Non-pigmented ciliary epithelial cell (primary cell): ENCODE measurements around the gene SPCS1.
"Not testable (repeated sequence)": the region's sequence is repeated elsewhere in the genome, so short reads cannot be mapped to it uniquely, and the experiment has no call there.

Experiments used
- DNase-seq: peaks from one replicate; pipeline ENCODE4 v3.0.0-alpha.2; 2010; ENCODE audit warnings: low read depth

SPCS1 gene

DNA sequence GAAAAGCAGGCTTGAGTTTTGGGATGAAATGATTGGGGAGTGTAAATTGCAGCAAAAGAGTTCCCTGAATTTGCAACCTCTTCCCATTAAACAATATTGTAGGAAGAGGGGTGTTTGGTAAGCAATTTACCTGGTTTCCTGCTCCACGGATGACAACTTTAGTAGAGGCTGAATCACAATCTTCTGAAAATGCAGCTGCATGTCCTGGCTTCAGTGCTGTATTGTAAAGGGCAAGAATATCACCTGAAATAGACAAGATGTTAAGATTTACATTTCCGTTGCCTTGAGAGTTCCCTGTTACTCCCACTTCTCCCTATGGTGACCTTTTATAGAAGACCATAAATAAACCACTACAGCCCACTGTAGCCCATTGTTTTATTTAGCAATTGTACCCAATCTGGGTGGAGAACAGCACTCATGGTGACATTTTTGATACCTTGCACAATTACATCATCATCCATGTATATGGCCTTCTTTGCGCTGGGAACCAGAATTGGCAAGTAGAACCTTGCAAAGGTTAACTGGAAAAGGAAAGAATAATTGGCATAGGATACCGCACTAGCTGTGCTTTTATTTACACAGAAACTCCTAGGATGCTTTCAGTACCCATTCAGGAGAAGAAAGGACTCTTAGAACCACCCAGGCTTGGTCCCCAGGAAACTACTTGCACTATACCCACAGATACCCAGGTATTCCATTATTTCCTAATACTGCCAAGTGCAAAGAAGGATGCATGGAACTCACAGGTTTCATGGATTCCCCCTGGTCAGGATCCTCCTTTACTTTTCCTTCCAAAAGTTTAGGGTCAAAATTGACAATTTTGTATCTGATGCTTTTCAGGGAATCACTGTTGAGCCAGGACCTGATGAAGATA lies 9.9 kb upstream of the SPCS1 start:
- no peak for DNase-seq

DNA sequence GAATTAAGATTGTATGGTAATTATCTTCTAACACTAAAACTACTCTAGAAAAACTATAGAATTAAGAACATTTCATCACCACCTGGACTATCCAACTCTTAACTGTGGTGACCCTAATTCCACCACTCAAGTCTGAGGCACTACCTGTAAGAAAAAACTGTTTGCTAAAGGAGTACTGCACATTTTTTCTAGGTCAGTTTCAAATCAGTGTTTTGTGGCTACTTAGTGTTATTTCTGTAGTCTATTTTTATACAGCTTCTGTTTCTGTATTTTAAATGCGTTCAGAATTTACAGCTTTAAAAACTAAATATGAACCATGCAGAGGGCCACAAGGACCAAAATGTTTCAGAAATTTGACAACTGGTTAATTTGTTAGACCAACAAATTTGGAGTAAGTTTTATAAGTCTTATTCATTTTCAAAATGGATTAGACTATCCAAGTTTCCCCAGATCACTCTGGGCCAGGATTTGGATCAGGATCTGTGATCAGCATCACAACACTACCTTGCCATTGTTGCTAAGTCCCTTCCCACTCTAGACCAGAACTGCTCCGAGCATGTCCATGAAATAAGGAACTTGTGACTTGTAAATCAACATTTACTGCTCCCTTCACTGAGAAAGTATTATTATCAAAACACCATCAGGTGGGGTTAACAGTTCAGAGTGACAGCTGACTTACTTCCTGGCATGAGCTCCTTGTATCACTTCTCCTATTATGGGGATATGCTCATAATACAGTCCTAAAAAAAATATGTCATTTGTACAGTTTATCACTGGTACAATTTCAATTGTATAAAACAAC lies 8.9 kb upstream of the SPCS1 start:
- no peak for DNase-seq

DNA sequence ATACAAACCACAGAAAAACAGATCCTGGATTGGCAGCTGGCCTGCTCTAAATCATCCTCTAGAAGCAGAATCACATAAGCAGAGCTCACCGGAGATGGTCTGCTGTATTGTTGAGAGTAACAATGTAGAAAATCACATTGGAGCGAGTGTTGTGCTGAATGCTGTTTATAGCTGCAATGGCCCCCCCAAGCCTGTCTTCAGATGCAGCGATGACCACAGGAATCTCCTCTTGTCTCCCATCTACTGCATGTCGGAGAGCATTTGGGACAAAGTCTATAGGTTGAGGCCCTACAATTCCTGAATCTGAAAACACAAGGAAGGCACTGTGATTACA lies 8.3 kb upstream of the SPCS1 start:
- DNase-seq = no peak

DNA sequence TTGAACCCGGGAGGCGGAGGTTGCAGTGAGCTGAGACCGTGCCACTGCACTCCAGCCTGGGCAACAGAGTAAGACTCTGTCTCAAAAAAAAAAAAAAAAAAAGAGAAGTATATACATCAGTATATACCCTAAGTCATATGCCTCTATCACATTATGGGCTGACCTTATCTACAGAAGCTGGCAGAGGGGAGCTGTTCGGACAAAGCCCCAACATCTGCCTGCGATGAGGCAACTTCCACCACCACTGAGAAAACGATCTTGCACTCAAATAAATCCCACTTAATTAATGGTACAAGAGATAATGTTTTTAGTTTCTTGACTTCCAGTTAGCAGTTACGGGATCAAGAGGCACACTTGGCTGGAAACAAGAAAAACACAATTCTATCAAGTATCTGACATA lies 2.6 kb upstream of the SPCS1 start:
- DNase-seq = no peak

DNA sequence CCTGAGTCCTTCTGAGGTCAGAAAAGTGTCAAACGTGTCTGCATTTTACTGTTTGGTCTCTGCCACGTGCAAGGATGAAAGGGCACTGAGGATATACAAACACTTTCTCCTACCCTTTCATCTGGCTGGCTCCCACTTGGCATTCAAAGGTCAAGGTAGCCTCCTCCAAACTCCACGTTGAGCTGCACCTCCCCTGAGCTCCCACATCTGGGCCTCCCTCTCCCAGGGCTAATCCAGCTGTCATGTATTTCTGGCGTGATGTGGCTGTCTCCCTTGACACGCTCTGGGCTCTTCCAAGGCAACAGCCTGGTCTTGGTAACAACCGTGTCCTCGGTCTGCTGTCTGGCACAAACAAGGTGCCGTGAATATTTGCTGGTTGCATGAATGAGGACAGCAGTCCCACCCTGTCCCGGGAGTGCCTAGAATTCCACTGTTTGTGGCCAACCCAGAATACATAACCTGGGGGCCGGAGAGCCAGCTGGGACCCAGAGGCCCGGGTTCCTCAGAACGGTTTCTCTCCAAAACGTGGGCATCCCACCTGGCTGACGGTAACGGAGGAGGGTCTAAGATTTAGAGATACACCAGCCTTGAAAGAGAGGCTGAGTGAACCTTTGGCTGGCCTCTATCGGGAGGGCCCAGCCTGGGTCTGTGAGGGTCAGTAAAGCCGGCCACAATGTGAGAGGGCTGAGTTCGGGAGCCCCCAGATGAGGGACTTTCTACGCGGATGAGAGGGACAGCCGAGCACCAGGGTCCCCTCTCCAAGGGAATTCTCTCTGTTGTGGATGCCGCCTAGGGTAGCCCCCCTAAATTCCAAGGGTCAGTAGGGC lies 1.1 kb upstream of the SPCS1 start:
- DNase-seq = no peak

DNA sequence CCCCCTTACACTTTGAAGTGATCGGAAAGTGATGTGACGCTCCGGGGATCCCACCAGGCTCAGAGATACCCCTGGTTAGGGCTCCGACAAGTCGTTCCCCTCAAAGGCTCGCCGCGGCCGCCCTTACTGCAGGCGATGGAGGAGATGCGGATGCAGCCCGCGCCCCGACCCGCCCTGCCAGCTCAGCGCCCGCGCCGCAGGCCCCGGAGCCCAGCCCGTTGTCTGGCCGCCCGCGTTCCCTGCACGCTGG lies 543 bp upstream of the SPCS1 start:
- no peak for DNase-seq

DNA sequence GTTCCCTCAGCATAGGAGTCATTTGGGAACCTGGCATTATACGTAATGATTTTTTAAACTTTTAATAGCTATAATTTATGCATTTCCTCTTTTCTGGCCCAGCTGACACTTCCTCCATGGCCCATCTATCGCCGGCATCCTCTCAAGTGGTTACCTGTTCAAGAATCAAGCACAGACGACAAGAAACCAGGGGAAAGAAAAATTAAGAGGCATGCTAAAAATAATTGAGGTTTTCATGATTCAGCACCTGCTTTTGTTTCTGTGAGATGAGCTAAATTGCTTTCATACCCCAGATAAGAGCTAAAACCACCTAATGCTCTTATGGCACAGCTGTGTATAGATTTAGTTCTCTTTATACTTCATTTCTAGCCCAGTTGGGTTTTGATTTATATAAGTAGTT lies 1.7 kb downstream of the SPCS1 start:
- DNase-seq = no peak

DNA sequence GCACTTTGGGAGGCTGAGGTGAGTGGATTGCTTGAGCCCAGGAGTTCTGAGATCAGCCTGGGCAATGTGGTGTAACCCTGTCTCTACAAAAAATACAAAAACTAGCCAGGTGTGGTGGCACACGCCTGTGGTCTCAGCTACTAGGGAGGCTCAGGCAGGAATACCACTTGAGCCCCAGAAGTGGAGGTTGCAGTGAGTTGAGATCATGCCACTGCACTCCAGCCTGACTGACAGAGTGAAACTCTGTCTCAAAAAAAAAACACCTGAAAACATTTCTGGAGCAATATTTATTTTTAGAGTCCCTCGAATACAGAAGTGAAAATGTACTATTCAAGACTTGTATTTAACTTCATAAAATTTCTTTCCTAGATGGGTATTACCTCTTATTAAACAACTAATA lies 4.6 kb downstream of the SPCS1 start:
- DNase-seq = no peak

DNA sequence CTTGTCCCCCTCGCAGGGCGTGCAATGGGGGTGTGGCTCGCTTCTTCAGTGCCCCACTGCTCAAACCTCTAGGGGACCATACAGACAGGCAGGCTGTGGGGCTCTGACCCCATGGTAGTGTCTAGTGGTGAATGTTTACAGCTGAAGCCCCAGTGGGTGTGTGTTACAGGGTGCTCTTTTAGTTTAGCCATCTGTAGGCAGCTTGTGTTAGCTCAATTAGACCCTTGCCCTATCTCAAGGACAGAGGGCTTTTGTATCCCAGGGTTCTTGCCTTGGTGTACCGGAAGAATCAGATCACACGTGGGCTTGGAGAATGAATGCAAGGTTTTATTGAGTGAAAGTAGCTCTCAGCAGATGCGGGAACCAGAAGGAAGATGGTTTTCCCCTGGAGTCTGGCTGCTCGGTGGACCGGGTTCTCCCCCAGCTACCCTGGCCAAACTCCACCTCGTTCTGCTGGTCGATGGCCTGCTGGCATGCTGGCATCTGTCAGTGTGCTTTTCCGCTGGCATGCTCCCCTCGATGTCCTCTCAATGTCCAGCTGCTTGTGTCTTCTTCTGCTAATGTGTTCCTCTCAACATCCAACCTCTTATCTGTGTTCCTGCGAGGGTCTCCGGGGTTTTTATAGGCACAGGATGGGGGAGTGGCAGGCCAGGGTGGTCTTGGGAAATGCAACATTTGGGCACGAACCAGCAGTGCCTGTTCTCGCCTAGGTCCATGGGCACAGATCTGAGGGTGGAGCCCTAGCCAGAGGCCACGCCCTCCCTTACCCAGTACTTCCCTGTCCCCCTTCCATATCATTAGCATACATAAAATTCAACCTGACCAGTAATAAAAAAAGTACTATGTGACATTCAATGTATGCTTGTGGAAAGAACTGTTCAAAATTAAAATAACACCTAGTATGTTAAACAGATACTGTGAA lies 6.6 kb downstream of the SPCS1 start:
- DNase-seq = no peak

DNA sequence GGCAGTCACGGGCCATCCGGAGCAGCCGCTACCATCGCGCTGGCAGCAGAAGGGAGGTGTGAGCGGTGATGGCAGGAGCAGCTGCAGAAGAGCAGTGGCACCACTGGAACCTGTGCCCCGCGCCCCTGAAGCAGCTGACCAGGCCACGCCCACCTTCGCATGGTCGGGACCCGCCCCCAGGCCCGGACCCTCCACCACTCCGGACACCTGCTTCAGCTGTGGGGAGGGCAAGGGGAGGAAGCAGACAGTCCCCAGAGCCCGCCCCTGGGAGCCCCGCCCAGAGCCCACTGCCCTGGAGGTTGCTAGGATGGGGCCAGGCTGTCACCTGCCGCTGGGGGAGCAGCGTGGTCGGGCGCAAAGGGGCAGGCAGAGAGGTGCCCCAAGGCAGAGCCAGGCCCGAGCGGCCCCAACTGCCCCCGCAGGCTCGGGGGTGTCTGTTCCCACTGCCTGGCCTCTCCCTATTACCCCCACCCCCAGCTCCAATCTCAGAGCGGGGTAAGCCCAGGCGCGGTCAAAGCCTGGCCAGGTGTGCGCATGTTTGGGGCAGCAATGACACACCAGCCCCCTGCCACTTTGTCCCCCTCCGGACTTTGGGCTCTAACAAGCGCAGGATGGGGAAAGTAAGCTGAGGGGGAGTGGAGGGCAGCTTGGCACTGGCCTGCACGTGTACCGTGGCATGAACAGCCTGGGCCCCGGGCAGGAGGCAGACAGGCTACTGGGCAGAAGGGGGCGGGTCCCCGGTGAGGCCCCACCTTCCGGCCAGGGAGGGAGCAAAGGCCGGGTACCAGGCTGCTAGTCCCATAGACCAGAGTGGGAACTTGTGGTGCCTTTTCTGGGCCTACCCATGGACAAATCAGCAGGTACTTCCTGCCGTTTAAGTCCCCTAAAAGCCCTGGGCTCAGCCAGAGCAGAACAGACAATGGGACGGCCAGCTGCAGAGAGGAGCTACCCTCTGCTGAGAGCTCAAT lies 8.7 kb downstream of the SPCS1 start:
- DNase-seq = no peak

DNA sequence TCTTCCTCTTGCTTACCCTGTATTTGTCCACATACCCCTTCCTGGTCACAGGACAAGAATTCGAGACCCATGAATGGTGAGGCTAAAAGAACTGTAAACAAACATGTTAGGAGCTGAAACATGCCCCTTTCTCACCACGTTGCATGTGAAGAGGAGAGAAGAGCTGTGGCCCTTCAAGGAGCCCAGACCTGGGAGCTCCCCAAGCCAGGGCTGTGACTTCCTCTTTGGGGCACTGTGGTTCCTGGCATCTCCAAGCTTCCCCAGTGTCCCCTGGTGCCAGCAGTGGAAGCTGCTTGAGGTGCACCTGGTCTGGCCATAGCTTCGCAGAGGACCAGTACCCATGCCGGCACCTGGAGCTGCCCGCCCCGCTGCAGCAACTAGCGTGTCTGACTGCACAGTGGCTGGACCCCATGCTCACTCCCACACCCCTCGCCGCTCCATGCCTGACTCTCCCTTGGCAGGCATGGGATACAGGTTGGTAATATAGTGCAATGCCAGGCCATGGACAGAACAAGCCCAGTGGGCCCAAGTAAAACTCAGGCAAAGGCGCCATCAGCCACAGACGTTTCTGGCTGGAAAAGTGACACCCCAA lies 9.9 kb downstream of the SPCS1 start:
- no peak for DNase-seq

DNA sequence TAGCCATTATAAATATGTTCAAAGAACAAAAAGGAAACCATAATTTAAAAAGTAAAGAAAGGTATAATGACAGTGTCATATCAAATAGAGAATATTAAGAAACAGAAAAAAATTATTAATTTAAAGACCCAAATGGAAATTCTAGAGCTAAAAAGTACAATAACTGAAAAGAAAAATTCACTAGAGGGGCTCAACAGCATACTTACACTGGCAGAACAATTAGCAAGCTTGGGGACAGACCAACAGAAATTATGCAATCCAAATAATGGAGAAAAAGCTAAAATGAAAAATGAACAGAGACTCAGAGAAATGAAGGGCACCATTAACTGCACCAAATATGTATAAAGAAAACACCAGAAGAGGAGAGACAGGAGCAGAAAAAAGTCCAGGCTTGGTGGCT lies 13.7 kb downstream of the SPCS1 start:
- DNase-seq = no peak

DNA sequence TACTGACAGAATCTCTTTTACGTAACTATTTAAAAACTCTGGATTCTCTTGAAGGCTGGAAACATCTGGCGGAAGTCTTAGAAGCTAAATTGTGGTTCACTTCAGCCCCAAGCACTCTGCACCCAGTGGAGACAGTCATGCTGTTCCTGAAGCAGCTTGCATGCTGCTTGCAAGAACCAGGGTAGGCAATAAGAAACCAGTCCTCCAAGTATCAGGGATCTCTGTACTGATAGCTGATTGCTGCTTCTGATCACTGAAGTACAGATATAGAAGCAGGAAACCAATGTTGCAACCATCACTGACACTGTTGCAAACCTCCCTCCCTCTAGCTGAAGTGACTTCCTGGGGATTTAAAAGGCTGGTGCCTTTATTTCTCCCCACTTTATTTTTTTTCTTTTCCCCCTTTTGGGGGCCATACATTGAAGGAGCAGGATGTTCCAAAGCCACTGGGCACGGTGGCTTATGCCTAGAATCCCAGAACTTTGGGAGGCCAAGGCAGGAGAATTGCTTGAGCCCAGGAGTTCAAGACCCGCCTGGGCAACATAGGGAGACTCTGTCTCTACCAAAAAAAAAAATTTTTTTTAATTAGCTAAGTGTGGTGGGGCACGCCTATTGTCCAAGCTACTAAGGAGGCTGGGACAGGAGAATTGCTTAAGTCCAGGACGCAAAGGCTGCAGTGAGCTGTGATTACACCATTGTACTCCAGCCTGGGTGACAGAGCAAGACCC lies 15.3 kb downstream of the SPCS1 start:
- DNase-seq = no peak

DNA sequence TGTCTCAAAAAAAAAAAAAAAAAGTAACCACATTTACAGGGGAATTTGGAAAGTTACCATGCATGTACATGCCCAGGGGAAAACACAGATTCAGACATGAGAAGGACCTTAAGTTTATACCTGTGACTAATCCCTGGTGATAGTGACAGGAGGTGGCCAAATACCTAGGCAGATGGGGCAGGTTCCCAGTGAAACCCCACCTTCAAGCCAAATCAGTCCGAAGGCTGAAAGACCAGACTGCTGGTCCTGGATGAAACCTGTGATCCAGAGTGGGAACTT lies 15.8 kb downstream of the SPCS1 start:
- DNase-seq = no peak

DNA sequence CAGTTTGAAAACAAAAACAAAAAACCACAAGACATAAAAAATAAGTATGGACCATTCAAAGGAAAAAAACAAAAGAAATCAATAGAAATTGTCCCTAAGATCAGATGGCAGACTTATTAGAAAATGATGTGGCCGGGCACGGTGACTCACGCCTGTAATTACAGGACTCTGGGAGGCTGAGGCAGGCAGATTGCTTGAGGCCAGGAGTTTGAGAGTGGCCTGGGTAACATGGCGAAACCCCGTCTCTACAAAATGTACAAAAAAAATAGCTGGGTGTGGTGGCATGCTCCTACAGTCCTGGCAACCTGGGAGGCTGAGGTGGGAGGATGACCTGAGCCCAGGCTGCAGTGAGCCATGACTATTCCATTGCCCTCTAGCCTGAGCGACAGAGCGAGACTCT lies 16.6 kb downstream of the SPCS1 start:
- no peak for DNase-seq

DNA sequence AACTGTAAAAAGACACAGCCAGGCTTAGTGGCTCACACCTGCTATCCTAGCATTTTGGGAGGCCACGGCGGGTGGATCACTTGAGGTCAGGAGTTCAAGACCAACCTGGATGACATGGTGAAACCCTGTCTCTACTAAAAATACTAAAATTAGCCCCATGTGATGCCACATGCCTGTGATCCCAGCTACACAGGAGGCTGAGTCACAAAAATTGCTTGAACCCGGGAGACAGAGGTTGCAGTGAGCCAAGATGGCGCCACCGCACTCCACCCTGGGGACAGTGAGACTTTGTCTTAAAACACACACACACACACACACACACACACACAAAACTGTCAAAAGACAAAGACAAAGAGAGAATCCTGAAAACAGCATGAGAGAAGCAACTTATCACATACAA lies 18.0 kb downstream of the SPCS1 start:
- DNase-seq = no peak

DNA sequence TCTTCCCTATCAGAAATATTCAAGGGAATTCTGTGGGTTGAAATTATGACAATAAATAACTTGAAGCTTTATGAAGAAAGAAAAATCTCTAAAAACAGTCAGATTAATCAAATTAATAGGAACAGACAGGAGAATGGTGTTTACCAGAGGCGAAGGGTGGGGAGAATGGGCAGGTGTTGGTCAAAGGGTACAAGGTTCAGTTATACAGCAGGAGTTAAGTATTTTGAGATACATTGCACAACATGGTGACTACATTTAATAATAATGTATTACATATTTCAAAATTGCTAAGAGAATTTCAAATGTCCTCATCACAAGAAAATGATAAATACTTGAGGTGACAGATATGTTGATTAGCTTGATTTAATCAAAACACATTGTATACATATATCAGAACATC lies 18.6 kb downstream of the SPCS1 start:
- no peak for DNase-seq

DNA sequence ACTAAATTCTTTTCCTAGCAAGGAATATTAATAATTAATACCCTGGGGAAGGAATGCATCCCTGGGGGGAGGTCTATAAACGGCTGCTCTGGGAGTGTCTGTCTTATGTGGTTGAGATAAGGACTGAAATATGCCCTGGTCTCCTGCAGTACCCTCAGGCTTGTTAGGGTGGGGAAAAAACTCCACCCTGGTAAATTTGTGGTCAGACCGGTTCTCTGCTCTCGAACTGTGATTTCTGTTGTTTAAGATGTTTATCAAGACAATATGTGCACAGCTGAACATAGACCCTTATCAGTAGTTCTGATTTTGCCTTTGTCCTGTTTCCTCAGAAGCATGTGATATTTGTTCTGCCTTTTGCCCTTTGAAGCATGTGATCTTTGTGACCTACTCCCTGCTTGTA lies 22.8 kb downstream of the SPCS1 start:
- DNase-seq = not testable (repeated sequence)

DNA sequence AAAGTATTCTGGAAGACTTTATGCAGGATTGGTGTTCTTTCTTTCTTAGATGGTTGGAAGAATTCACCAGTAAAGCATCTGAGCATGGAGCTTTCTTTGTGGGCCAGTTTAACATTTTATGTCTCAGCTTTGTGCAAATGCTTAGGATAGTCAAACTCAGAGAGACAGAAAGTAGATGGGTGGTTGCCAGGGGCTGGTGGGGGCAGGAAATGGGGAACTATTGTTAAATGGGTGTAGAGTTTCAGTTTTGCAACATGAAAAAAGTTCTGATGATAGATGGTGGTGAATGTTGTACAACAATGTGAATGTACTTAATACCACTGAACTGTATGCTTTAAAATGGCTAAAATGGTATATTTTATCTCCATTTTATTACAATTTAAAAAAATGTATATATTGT lies 24.8 kb downstream of the SPCS1 start:
- DNase-seq = no peak

DNA sequence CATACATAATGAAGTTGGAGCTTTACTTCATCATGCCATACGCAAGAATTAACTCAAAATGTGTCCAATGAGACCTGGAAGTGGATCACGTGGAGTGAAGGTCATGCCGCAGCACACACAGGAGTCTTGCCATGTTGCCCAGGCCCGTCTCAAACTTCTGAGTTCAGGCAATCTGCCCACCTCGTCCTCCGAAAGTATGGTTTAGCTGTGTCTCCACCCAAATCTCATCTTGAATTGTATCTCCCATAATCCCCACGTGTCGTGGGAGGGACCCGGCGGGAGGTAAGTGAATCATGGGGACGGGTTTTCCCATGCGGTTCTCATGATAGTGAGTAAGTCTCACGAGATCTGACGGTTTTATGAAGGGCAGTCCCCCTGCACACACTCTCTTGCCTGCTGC lies 25.7 kb downstream of the SPCS1 start:
- DNase-seq = no peak
